Posterior cingulate gyrus (tissue), 11 donors: Measurements from ENCODE around the gene CEACAM21.
"Not testable (repeated sequence)": the region's sequence is repeated elsewhere in the genome, so short reads cannot be mapped to it uniquely, and the experiment has no call there.

Experiments used
- DNase-seq, 10 donors: peaks; one replicate each; pipeline versions ENCODE4 v3.0.0 to v3.0.0-alpha.2; 2020 to 2021; ENCODE audit warnings: mixed read lengths in 3 of 10
- intact Hi-C: fragments of 100-400 bp; cut with DNase I; formaldehyde crosslinking; loops from one replicate; pipeline ENCODE4 v1.15.1; 2023

The CEACAM21 gene

GRCh38 chr19:41582577-41583182 lies 6.7 kb downstream of the CEACAM21 start:
- intact Hi-C loops, DNase-seq: not testable (repeated sequence)

DNA sequence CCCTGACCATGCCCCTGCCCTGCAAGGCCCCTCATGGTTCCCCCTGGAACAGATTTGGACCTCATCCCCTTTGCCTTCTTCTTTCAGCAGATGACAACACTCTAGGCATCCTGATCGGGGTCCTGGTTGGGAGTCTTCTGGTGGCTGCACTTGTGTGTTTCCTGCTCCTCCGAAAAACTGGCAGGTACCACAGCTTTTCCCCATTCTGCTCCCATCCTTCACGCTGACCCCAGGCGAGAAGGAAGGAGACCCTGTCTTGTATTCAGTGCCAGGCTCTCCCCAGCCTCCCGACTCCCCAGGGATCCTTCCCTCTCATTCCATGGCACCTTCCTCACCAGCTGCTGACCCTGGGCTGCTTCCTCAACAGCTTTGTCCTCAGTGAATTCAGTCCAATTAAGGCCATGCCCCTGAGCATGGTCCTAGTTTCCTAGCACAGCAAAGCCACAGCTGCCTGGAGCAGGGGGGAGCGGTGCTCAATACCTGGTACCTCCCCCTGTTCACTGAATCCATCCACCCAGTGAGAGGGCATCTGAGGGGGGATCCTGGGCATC lies 8.4 kb downstream of the CEACAM21 start:
- DNase-seq: no peak
- intact Hi-C loops: no loop called here

DNA sequence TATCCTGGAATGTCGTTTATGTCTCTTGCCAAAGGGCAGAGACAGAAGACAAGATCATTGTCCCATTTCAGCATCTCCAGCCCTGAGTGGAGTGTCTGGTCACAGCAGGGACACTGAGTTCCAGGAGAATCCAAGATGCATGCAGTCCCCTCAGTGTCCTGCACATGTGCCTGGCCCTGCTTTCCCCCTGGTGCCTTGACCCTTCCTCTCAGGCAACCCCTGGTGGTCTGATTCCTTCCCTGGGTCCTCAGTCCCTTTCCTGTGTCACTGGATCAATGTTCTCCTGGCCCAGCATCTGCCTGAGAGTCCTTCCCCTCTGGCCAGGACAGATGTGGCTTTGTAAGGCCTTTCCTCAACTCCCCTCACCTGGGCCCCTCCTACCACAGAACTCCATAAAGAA lies 9.0 kb downstream of the CEACAM21 start:
- intact Hi-C loops: no loop called here
- no peak for DNase-seq

- intact Hi-C loops: no loop called here
- DNase-seq: no peak
Measured at GRCh38 chr19:41586064-41586463, 10.1 kb downstream of the CEACAM21 start.

DNA sequence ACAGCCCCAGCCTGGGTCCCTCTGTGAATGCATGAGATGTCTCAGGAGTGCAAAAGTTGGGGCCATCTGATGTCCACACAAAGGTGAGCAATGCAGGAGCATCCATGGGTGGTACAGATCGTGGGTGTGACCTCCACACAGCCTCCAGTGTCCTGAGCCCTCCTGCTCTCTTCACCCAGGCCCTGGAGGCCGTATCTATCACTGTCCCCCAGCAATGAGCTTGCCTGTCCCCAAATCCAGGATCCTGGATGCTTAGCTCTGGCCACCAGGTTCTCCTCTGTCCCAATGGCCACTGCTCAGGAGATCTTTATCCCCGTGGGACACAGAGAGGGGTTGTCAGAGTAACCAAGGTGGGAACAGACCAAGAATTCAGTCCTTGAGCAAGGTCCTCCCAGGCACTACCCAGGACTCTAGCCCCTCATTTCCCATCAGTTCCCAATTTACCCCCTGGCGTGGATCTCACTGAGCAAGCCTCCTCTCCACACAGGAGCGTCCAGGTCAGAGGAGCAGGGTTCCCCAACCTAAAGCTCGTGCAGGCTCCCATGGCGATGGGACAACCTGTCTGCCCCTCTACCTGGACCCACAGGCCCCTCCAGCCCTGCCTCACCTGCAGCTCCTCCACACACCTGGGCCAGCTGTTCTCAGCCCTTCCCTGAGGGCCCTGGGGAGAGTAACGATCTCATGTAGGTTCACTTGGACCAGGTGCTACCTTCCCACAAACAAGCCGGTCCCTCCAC lies 11.3 kb downstream of the CEACAM21 start:
- no peak for DNase-seq
- intact Hi-C loops: no loop called here

DNA sequence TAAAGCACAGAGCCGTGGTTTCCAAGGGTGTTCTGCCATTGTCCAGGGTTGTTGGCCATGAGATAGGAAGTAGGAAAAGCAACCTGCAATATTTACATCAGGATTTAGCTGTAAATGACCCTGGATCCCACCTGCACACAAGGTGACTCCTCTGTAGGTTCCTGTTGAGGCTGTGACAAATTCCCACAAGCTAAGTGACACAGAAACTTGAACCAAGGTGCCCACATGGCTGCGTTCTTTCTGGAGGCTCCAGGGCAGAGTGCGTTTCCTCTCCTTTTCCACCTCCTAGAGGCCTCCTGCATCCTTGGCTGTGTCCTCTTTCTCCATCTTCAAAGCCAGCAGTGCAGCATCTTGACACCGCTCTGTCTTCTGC lies 11.9 kb downstream of the CEACAM21 start:
- intact Hi-C loops: no loop called here
- DNase-seq: no peak

- DNase-seq: no peak
- intact Hi-C loops: no loop called here
Measured at GRCh38 chr19:41588497-41589209, 12.7 kb downstream of the CEACAM21 start.

DNA sequence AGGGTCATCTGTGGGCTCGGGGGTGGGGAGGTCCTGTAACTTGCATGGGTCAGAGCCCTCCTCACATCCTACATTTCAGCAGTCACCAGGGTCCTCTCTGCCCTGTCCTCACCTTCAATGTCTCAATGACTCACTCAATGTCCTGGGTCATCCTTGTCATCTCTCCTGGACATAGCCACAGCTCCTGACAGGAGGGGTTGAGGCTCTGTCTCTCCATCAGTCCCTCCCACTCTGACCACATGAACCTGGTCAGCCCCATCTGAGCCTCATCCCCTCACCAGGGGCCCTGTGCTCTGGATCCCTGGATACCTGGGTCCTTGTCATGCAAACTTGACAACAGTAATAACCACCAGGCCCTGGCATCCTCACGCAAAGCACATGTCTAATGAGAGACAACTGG lies 13.4 kb downstream of the CEACAM21 start:
- DNase-seq: no peak
- intact Hi-C loops: no loop called here

GRCh38 chr19:41590936-41591335 lies 15.0 kb downstream of the CEACAM21 start:
- DNase-seq: no peak
- intact Hi-C loops: no loop called here

DNA sequence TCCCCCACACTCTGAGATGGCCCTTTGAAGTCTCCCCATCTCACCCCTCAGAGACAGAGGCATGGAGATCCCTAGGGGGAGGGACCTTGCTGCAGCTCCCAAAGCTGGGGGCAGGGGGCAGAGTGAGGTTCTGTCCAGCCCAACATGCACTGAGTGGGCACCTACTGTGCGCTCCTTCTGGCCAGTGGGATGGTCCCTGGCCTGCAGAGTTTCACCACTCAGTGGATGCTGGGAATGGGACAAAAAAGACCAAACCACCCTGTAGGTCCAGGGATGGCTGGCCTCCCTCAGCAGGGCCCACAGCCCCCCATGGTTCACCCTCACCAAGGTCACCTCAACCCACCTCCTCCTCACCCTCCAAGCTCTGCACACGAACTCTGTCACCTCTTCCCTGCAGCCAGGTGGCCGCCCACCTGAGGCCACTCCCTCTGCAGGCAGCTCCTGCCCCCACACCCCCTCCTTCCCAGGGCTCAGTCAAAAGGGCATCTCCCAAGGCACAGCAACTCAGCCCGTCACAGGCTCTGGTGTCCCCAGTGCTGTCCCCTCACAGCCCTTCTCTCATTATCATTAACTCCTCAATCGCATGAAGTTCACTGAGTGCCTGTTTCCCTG lies 16.1 kb downstream of the CEACAM21 start:
- DNase-seq: no peak
- intact Hi-C loops: no loop called here

DNA sequence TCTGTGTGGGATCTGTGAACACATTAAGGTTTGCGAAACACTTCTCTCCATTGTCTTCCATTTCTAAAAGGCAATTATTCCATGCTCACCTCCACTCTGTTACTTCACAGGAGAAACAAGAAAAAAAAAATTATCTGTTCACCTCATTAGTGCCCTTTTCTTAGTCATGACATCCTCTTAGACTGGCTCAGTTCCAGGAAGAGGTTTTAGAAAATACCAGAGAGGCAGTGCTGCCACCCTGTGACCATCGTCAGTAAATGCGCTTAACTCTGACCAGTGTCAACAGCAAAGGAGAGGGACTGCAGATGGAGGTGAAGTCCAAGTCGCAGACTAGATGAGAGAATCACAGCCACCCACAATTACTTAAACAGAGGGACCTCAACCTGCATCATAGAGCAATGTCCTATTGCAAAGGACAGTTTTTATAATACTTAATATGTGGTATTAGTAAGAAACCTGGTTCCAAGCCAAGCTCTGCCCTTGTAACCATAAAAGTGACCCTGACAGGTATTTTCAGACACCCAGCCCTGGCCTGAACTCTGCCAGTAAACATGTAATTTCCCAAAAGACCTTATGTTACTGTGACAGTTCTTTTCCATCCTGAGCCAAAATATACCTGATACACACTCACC lies 19.4 kb downstream of the CEACAM21 start:
- DNase-seq: peak in 1 of 10 donors; percentile 14
- intact Hi-C loops: no loop called here

- intact Hi-C loops: no loop called here
- DNase-seq: no peak
Measured at GRCh38 chr19:41595890-41596280, 19.9 kb downstream of the CEACAM21 start.

GRCh38 chr19:41597600-41598041 lies 21.7 kb downstream of the CEACAM21 start:
- intact Hi-C loops: no loop called here
- DNase-seq: peak in 6 of 10 donors; percentile 44 to 78 (median 60)

DNA sequence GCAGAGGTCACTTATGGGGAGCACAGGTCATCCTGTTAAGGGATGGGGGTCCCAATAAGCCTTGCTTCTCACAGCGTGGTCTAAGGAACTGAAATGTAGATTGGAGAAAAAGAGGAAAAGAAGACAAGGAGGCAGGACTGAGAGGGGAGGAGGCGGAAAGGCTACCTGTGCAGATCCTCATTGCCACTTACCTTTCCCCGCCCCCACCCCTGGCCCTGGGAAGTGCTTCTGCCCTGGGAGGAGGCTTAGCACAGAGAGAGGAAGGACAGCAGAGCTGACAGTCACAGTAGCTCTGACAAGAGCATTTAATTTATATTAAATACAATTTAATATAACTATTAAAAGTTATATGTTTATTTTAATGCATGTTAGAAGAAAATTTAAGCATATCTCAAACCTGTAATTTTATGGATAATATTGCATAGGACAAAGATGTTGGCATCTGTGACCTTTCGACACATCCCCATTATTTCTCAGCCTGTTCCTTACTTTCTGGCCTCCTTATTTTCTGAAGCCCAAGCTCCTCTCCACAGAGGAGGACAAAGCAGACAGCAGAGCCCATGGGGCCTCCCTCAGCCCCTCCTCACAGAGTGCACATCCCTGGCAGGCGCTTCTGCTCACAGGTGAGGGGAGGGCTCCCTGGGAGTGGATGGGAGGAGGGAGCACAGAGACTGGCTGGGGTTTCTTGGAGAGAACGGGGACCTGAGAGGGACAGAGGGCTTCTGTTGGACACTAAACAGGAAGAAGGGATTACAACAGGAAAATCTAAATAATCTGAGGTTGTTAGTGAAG lies 23.4 kb downstream of the CEACAM21 start:
- intact Hi-C loops: no loop called here

DNA sequence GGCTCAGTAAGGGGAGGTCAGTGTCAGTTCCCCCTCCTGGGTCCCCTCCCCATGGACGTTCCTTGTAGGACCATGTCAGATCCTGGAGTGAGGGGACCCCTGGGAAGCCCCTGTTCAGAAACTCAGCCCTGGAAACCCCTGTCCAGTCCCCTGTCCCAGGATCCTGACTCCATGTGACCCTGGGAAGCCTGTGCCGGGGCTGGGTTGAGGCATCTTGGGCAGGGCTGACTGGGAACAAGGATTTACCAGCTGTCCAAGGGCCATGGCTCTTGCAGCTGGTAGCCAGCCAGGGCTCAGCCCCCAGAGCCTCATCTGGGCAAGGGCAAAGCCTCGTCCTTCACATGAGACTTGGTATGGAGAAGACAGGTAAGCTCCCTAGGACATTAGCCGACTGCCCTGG lies 25.8 kb downstream of the CEACAM21 start:
- intact Hi-C loops: no loop called here
- no peak for DNase-seq

More for the DNA sequence above, 23.4 kb downstream of the CEACAM21 start:
- DNase-seq: no peak

- intact Hi-C loops: no loop called here
- DNase-seq: no peak
Measured at GRCh38 chr19:41604831-41605230, 28.9 kb downstream of the CEACAM21 start.

- no peak for DNase-seq
- intact Hi-C loops: no loop called here
Measured at GRCh38 chr19:41606215-41606837, 30.4 kb downstream of the CEACAM21 start.

DNA sequence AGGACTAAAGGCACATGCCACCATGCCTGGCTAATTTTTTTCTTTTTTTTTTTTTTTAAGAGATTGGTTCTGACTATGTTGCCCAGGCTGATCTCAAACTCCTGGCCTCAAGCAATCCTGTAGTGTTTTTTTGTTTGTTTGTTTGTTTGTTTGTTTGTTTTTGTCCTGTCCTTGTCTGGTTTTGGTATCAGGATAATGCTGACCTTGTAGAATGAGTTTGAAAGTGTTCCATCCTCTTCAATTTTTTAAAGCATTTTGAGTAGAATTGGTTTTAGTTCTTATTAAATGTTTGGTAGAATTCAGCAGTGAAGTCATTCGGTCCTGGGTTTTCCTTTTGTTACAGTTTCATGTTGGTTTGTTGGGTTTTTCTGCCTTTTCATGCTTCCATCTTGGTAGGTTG lies 31.7 kb downstream of the CEACAM21 start:
- DNase-seq: no peak
- intact Hi-C loops: no loop called here

DNA sequence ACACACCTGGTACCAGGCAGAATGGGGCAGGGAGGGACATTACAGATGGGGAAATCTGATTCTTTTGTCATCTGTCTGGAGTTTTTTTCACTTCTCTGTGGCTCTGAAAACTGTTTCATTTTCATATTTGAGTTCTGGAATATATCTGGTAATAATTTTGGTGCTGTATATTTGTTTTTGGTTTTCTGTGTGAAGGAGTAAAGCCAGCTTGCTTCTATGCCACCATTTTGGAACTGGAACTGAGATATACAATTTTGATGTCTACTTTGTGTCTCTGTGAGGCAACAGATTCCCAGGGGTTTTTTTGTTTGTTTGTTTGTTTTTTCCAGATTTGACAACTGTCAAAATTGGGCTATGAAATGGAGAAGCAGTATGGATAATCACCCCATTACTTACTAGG lies 34.8 kb downstream of the CEACAM21 start:
- intact Hi-C loops: no loop called here
- DNase-seq: no peak
